HG02588 (cell line): Measurements from ENCODE around the gene MBD1.
"Not testable (repeated sequence)": the region's sequence is repeated elsewhere in the genome, so short reads cannot be mapped to it uniquely, and the experiment has no call there.

Source experiments
- ATAC-seq: cut with Tn5 transposase; IDR thresholded peaks from one replicate; pipeline ENCODE4 v1.9.1; 2021; ENCODE audit warnings: mild to moderate bottlenecking, moderate library complexity; ENCODE audit not compliant: unreplicated experiment

Gene MBD1

DNA sequence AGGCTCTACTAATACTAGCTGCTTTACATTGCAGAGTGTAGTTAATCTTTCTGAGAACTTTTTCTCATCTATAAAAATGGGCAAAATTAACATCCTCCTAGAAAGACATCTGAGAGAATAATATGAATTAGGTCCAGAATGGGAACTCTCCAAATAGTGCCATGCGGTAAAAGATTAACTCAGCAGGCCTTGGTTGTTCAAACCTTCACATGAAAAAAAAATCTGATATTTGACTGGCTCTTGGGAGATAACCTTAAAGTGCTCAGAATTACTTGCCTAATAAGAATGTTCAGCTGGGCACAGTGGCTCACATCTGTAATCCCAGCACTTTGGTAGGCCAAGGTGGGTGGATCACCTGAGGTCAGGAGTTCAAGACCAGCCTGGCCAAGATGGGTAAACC is 11.7 kb upstream of the MBD1 start:
- ATAC-seq, result no peak

DNA sequence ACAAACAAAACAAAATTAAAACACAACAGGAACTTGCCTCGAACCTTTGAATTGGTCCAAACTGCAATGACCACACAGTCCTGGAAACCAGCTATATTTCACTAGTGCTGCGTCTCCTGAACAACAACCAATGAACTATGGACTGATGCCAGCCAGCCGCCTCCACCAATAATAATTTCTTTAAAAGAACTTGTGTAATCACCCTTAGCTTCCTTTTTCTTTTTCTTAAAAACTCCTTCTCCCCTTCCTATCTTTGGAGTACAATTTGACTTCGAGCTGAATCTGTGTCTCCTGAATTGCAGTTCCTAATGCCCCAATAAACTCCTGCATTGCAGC is 7.8 kb upstream of the MBD1 start:
- ATAC-seq, result no peak

DNA sequence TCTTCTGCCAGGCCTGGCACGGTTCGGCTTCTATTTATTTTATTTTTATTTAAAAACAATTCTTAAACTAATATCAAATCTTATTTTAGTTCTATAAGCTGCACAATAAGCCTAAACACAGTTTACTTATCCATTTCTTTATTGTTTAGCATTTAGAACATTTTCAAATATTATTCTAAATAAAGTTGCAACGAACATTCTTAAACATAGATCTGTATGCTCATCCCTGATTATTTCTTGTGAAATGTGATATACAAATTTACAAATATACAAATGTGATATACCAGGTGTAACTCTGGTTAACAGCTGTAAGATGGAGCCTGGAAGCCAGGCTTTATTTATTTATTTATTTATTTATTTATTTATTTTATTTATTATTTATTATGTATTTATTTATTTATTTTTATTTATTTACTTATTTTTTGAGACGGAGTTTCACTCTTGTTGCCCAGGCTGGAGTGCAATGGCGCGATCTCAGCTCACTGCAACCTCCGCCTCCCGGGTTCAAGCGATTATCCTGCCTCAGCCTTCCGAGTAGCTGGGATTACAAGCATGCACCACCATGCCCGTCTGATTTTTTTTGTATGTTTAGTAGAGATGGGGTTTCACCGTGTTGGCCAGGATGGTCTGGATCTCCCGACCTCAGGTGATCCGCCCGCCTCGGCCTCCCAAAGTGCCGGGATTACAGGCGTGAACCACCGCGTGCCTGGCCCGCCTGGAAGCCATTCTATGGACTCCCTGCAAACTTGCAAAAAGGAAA is 7.2 kb upstream of the MBD1 start:
- ATAC-seq, result not testable (repeated sequence)

DNA sequence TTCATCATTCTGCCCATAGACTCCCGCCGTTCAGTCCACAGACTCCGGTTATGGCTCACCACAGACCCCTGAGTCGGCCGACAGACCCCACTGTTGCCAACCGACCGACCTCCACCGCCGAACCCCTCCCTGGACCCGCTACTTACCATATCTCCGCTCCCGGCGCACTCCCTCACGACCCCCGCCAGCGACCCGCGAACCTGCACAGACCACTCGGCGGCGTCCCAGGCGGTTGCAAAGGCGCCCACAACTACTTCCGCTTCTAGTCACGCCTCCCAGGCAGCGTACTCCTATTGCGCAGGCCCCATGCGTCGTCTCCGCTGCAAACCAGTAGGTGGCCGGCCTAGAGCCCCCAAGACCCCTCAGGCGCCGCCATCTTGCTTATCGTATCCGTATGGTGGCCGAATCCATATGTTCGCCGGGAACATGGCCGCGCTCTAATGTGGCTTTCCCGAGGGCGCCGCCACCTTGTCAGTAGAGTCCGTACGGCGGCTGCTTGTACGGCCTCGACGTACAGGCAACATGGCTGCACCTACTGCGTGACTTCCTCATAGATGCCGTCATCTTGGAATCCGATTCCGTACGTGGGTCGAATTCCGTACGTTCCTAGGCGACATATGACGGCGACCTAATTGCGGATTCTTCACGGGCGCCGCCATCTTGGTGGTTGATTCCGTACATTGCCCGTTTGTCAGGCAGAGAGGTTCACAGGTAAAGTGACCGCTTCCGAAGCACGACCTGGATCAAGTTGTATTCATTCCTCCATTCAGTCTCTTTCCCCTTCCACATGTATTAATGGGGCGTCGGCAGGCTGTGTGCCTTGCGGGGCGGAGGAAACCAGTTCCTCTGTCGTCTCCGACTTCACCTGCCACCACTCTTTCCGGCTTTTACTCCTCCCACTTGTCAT is 6.4 kb upstream of the MBD1 start, which contains the start of gene CXXC1:
Gene CXXC1, minus strand, starts transcription at position 252 of the 907 bp plus-strand sequence. Its CDS starts 103 bp downstream, at position 149.
- peak; percentile 88 for ATAC-seq

GRCh38 chr18:50287028-50287440 is 5.7 kb upstream of the MBD1 start:
- ATAC-seq, result no peak

DNA sequence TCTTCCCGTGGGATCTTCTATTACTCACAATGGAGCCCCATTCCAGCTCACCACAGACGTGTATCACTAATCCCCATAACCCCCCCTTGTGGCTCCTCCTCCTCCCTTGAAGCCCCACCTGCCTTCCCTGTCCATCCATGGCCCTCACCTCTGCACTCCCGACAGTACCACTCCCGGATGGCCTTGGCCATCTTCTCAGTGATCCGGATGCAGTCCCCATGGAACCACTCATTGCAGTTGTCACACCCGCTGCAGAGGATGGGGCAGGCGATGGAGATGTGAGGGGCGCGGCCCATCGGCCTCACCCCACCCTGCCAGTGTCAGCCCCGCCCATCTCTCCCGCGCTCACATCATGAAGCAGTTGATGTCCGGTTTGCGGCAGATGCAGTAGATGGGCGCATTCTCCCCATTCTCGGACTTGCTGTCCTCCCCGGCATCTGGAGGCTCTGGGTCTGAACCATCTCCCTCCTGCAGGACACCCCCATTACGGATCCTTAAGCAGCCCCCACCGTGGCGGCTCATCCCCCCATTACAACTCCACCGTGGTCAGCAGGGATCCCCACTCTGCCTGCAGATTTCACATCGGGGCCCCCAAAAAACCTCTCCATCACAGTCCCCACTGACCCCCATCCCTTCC is 5.2 kb upstream of the MBD1 start:
- ATAC-seq, result no peak

- no peak for ATAC-seq
Observed at GRCh38 chr18:50285631-50286321, 4.5 kb upstream of the MBD1 start.

- no peak for ATAC-seq
Observed at GRCh38 chr18:50285071-50285470, 3.7 kb upstream of the MBD1 start.

DNA sequence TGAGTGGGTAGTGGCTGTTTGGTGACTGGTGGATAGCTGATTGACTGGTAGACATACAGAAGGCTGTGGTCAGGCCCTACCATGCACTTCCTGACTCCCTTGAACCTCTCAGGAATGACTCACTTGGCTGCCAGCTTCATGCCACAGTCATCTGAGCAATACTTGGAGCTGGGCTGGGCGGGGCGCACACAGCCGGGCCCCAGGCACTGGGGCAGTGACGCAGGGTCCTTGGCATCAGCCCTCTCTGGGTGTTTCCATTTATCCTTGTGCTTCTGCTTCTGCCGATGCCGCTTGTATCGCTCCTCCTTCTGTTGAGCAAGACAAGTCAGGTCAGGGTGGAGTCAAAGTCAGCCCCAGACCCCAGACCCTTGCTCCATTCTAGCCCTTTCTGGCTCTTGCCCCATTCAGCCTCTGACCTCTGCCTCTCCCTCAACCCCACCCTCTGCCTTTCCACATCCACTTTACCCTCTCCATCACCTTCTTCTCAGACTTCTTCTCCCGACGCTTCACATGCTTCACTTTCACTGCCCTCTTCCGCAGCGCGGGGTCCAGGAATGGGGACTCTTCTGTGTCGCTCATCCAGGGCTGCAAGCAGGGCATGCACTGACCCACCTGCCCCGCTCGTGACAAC is 3.0 kb upstream of the MBD1 start:
- no peak for ATAC-seq

- no peak for ATAC-seq
Observed at GRCh38 chr18:50283469-50284209, 2.3 kb upstream of the MBD1 start.

GRCh38 chr18:50282521-50283335 is 1.4 kb upstream of the MBD1 start:
- ATAC-seq, result no peak

DNA sequence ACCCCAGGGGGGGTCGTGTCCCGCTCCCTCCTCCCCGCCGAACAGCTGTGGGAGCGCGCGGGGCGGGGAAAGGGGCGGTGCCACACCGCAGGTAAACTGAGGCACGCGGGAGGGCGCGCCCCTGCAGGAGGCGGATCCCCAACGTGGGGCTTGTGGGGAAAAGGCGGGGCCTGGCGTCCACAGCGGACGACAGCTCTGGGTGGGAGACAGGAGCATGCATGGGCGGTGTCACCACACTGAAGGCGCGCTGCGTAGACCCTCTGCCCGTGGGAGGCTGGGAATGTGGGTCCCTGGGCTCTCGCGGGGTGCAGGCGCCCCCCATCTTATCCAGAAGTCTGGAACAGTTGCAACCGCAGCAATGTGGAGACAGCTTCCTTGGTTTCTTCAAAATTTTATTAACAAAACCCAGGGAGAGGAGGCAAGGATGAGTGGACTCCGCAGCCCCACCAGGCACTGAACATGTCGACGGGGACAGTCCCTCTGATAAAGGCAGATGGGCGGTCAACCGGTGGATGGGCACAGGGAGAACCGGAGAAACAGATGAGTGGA is 723 bp upstream of the MBD1 start:
- no peak for ATAC-seq

GRCh38 chr18:50280707-50281294 is 522 bp downstream of the MBD1 start:
- ATAC-seq, result no peak

DNA sequence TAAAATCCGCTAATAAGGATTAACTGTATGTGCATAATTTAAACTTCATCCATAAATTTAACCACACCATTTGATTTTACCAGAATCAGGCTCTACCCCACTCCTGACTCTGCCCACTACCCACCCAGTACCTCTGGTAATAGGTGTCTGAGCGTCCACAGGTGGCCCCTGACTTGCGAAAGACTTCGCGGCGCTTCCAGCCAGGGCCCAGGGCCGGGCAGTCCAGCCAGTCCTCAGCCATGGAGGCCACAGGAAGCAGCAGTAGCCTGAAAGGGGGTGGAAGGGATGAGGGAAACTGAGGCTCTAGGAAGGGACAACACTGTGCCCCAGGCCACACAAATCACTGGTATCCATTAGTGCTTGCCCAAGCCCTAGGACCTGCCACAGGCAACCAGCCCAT is 1.6 kb downstream of the MBD1 start:
- no peak for ATAC-seq

GRCh38 chr18:50277942-50278341 is 3.4 kb downstream of the MBD1 start:
- ATAC-seq, result no peak

- no peak for ATAC-seq
Observed at GRCh38 chr18:50276452-50276851, 4.9 kb downstream of the MBD1 start.

- ATAC-seq, result no peak
Observed at GRCh38 chr18:50275503-50276036, 5.8 kb downstream of the MBD1 start.

DNA sequence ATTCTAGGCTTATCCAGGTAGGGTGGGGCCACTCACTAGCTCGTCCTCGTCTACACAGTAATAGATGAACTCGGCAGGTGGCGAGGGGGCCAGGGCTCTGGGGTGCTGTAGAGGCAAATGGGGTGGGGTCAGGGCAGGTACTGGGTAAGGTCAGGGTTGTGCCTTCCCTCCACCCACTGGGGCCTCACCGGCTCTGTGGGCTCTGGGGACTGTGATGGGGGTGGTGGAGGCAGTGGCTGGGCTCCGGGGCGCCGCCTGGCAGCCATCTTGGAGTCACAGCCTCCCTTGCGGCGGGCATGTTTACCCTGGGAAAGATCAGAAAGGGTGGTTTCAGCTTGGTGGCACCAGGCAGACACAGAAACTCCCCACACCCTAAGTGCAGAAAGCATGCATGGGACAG is 6.4 kb downstream of the MBD1 start:
- no peak for ATAC-seq
